ENCODE data around the gene RETNLB. TPM values are rescaled to one million over a fixed set of nuclear protein-coding genes. Genes with fewer than 3 reads are reported as not detected.

Gene RETNLB
- polyA plus RNA-seq, 1 of the 3 experiments (the other 2 are of a cell fraction): not detected

DNA sequence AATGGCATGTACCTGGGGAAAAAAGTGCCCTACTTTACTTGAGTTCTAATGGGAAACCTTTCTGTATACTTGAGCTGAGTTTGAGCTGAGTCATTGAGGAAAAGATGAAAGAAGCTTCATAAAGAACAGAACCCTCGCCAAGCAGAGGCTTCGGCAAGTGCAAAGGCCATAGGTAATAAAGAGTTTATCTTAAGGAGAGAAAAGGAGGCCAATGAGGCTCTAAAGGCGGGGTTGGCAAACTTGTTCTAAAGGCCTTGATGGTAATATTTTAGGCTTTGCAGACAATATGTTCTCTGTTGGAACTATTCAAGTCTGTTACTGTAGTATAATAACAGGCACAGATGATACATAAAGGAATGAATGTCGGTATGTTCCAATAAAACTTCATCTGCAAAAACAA, 47.8 kb upstream of the RETNLB start:
- ChIA-PET POLR2A (no interaction called here), CTCF (no interaction called here)
- H4K20me1 ChIP-seq (ENCODE audit: insufficient read depth): no peaks in the 10 kb centered on the region
- TF ChIP-seq GATA2 (CRISPR knock-in tag; IDR thresholded peaks at IDR 0.05) (no peak), RXRA (IDR thresholded peaks at IDR 0.05; ENCODE audit: borderline replicate concordance, low read depth) (no peak), JUND (IDR thresholded peaks at IDR 0.05) (no peak), SIN3A (IDR thresholded peaks at IDR 0.05; ENCODE audit: borderline replicate concordance, low read depth, low read length) (no peak), FOXM1 (IDR thresholded peaks at IDR 0.05; ENCODE audit: low read depth) (no peak), EZH2phosphoT487 (IDR thresholded peaks at IDR 0.05; ENCODE audit: borderline replicate concordance, low read depth) (no peak)
- no peaks in the 10 kb centered on the region for H3K36me3 ChIP-seq (replicated peaks in 1 of 2; ENCODE audit: control insufficient read depth in 1 of 2, insufficient read depth in 2 of 2, low read length in 1 of 2)
- H3K79me2 ChIP-seq (ENCODE audit: insufficient read depth): no peaks in the 10 kb centered on the region
- H3F3A ChIP-seq (replicated peaks; ENCODE audit: insufficient read depth): no peaks in the 10 kb centered on the region
- no peak for DNase-seq
- no peaks in the 10 kb centered on the region for H3K9me2 ChIP-seq
- WGBS (ENCODE audit: low lambda C conversion rate): 58% methylated on average over 4 of the region's 4 CpGs
- H3K4me3 ChIP-seq (ENCODE audit: low read depth in 2 of 2, low read length in 1 of 2): no peak overlapping the region
- no peak overlapping the region for H3K9ac ChIP-seq
- no peaks in the 10 kb centered on the region for H3K9me3 ChIP-seq
- H2AFZ ChIP-seq (ENCODE audit: low read depth): no peak overlapping the region
- no peak overlapping the region for H3K4me2 ChIP-seq
- H3K4me1 ChIP-seq (ENCODE audit: control insufficient read depth in 1 of 2, insufficient read depth in 2 of 2, low read depth in 1 of 2, low read length in 1 of 2): no peaks in the 10 kb centered on the region
- no peak overlapping the region for H3K27ac ChIP-seq (ENCODE audit: low read depth in 2 of 2, low read length in 1 of 2)
- no peaks in the 10 kb centered on the region for H3K27me3 ChIP-seq (ENCODE audit: insufficient read depth)

DNA sequence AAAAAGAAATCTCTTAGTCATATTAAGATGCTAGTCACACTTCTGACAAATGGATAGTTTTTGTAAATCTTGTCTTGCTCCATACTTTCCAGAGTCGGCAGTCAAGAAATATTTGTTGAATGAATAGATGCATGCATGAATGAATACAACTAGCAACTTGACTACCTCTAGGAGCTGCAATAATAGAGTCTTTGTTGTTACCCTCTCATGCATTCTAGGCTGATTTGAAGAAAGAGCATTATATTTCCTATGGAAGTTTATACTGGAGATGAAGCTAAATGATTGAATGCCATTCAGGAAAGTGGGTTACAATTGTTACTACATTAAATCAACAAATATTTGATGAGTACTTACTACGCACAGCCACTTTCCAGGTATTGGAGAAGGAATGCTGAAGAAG, 47.2 kb upstream of the RETNLB start:
- Histone ChIP-seq H3K4me3 (ENCODE audit: low read depth in 2 of 2, low read length in 1 of 2) (no peak overlapping the region), H3K27ac (ENCODE audit: low read depth in 2 of 2, low read length in 1 of 2) (no peak overlapping the region), H3K9me3 (no peaks in the 10 kb centered on the region), H3K4me1 (ENCODE audit: control insufficient read depth in 1 of 2, insufficient read depth in 2 of 2, low read depth in 1 of 2, low read length in 1 of 2) (no peaks in the 10 kb centered on the region), H3K4me2 (no peak overlapping the region), H3K79me2 (ENCODE audit: insufficient read depth) (no peaks in the 10 kb centered on the region), H4K20me1 (ENCODE audit: insufficient read depth) (no peaks in the 10 kb centered on the region), H2AFZ (ENCODE audit: low read depth) (no peak overlapping the region), H3K36me3 (replicated peaks in 1 of 2; ENCODE audit: control insufficient read depth in 1 of 2, insufficient read depth in 2 of 2, low read length in 1 of 2) (no peaks in the 10 kb centered on the region), H3K9me2 (no peaks in the 10 kb centered on the region), H3F3A (replicated peaks; ENCODE audit: insufficient read depth) (no peaks in the 10 kb centered on the region), H3K9ac (no peak overlapping the region), H3K27me3 (ENCODE audit: insufficient read depth) (no peaks in the 10 kb centered on the region)
- POLR2A ChIA-PET: no interaction called here
- CTCF ChIA-PET: no interaction called here
- no peak for DNase-seq
- TF ChIP-seq, protein P1, sequence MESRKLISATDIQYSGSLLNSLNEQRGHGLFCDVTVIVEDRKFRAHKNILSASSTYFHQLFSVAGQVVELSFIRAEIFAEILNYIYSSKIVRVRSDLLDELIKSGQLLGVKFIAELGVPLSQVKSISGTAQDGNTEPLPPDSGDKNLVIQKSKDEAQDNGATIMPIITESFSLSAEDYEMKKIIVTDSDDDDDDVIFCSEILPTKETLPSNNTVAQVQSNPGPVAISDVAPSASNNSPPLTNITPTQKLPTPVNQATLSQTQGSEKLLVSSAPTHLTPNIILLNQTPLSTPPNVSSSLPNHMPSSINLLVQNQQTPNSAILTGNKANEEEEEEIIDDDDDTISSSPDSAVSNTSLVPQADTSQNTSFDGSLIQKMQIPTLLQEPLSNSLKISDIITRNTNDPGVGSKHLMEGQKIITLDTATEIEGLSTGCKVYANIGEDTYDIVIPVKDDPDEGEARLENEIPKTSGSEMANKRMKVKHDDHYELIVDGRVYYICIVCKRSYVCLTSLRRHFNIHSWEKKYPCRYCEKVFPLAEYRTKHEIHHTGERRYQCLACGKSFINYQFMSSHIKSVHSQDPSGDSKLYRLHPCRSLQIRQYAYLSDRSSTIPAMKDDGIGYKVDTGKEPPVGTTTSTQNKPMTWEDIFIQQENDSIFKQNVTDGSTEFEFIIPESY (IDR thresholded peaks at IDR 0.05; ENCODE audit: borderline replicate concordance, low read depth): no peak
- TF ChIP-seq, protein P2, sequence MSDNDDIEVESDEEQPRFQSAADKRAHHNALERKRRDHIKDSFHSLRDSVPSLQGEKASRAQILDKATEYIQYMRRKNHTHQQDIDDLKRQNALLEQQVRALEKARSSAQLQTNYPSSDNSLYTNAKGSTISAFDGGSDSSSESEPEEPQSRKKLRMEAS (IDR thresholded peaks at IDR 0.05; ENCODE audit: low read depth): no peak
- TF ChIP-seq RAD21 (IDR thresholded peaks at IDR 0.05; ENCODE audit: low read length) (no peak), NRF1 (IDR thresholded peaks at IDR 0.05; ENCODE audit: low read depth, low read length) (no peak), ELF1 (IDR thresholded peaks at IDR 0.05) (no peak), RFX5 (IDR thresholded peaks at IDR 0.05; ENCODE audit: low read length) (no peak), JUND (IDR thresholded peaks at IDR 0.05) (no peak), SIN3A (IDR thresholded peaks at IDR 0.05; ENCODE audit: borderline replicate concordance, low read depth, low read length) (no peak), NFIC (IDR thresholded peaks at IDR 0.05; ENCODE audit: borderline replicate concordance) (no peak)
- TF ChIP-seq, protein P3, sequence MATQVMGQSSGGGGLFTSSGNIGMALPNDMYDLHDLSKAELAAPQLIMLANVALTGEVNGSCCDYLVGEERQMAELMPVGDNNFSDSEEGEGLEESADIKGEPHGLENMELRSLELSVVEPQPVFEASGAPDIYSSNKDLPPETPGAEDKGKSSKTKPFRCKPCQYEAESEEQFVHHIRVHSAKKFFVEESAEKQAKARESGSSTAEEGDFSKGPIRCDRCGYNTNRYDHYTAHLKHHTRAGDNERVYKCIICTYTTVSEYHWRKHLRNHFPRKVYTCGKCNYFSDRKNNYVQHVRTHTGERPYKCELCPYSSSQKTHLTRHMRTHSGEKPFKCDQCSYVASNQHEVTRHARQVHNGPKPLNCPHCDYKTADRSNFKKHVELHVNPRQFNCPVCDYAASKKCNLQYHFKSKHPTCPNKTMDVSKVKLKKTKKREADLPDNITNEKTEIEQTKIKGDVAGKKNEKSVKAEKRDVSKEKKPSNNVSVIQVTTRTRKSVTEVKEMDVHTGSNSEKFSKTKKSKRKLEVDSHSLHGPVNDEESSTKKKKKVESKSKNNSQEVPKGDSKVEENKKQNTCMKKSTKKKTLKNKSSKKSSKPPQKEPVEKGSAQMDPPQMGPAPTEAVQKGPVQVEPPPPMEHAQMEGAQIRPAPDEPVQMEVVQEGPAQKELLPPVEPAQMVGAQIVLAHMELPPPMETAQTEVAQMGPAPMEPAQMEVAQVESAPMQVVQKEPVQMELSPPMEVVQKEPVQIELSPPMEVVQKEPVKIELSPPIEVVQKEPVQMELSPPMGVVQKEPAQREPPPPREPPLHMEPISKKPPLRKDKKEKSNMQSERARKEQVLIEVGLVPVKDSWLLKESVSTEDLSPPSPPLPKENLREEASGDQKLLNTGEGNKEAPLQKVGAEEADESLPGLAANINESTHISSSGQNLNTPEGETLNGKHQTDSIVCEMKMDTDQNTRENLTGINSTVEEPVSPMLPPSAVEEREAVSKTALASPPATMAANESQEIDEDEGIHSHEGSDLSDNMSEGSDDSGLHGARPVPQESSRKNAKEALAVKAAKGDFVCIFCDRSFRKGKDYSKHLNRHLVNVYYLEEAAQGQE (IDR thresholded peaks at IDR 0.05; ENCODE audit: low read depth, low read length): no peak
- TF ChIP-seq, protein P4, sequence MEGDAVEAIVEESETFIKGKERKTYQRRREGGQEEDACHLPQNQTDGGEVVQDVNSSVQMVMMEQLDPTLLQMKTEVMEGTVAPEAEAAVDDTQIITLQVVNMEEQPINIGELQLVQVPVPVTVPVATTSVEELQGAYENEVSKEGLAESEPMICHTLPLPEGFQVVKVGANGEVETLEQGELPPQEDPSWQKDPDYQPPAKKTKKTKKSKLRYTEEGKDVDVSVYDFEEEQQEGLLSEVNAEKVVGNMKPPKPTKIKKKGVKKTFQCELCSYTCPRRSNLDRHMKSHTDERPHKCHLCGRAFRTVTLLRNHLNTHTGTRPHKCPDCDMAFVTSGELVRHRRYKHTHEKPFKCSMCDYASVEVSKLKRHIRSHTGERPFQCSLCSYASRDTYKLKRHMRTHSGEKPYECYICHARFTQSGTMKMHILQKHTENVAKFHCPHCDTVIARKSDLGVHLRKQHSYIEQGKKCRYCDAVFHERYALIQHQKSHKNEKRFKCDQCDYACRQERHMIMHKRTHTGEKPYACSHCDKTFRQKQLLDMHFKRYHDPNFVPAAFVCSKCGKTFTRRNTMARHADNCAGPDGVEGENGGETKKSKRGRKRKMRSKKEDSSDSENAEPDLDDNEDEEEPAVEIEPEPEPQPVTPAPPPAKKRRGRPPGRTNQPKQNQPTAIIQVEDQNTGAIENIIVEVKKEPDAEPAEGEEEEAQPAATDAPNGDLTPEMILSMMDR (IDR thresholded peaks at IDR 0.05): no peak
- WGBS (ENCODE audit: low lambda C conversion rate): 77% methylated on average over 2 of the region's 2 CpGs
